K562 (cell line): Measurements from ENCODE around the gene SELENOO. TPM values are rescaled to one million over a fixed set of nuclear protein-coding genes. Genes with fewer than 3 reads are reported as not detected.

Experiments used
- ATAC-seq: fragments of 200-7000 bp; cut with Tn5 transposase; 3 replicates; pipeline ENCODE4 v1.9.1; 2020; ENCODE audit warnings: moderate library complexity
- BruUV-seq: library from RNA; stranded (reverse); fragments of 400-500 nt; replicated peaks from 2 replicates; lab custom pipeline; 2021; lab: Mats Ljungman, UMichigan
- CTCF ChIA-PET: fragments of 300-600 bp; formaldehyde crosslinking; extraction: SDS; loops from one replicate; lab custom pipeline; 2021; ENCODE audit warnings: low intra/inter-chr PET ratio; lab: Yijun Ruan, JAX
- POLR2A ChIA-PET: fragments of 300-600, 350-650 bp; sonication (Branson Sonifier 250); formaldehyde crosslinking; extraction: SDS; loops from one replicate; lab custom pipeline; 2021; ENCODE audit warnings: antibody characterized with exemption, inconsistent platforms; lab: Yijun Ruan, JAX
- DNase-seq, 4 experiments: peaks; one replicate each; pipeline versions ENCODE4 v3.0.0 to v3.0.0-alpha.2; 2011 to 2018; ENCODE audit warnings: low spot score in 3 of 4, mixed read lengths in 3 of 4; ENCODE audit errors: extremely low read depth in 1 of 4
- FAIRE-seq: peaks from 2 replicates; lab custom pipeline; 2011; peaks lifted over from hg19 to GRCh38; lab: Jason Lieb, UNC
- H2AFZ ChIP-seq: 2 replicates; pipeline ENCODE4 v1.6.0; 2011; ENCODE audit warnings: low read depth, low read length, control low read depth, inconsistent platforms
- H3K27ac ChIP-seq: fragments of 200-600 bp; 3 replicates; pipeline ENCODE4 v1.8.0; 2011; ENCODE audit warnings: low read depth, mild to moderate bottlenecking, control low read depth, inconsistent platforms, low read length, moderate library complexity, mixed read lengths; ENCODE audit errors: extremely low read depth
- H3K27me3 ChIP-seq, 2 experiments: fragments of 300-600 bp in 1 of 2; 2 replicates in 1 of 2; 3 replicates in 1 of 2; pipeline versions ENCODE4 v1.6.0 to v1.8.0; 2011; ENCODE audit warnings: inconsistent platforms in 2 of 2, low read length in 2 of 2, mild to moderate bottlenecking in 1 of 2, mixed read lengths in 1 of 2, moderate library complexity in 1 of 2; ENCODE audit not compliant: control insufficient read depth in 2 of 2, insufficient read depth in 2 of 2
- H3K36me3 ChIP-seq: fragments of 300-600 bp; 3 replicates; pipeline ENCODE4 v1.8.0; 2011; ENCODE audit warnings: mild to moderate bottlenecking, low read length, inconsistent platforms; ENCODE audit not compliant: control insufficient read depth, insufficient read depth
- H3K4me1 ChIP-seq, 2 experiments: fragments of 200-600 bp in 1 of 2; replicated peaks in 1 of 2; 2 replicates in 1 of 2; 3 replicates in 1 of 2; pipeline versions ENCODE4 v1.5.1 to v1.8.0; 2011; ENCODE audit warnings: inconsistent platforms in 2 of 2, low read length in 2 of 2, mild to moderate bottlenecking in 1 of 2, mixed read lengths in 1 of 2, moderate library complexity in 1 of 2; ENCODE audit not compliant: control insufficient read depth in 2 of 2, insufficient read depth in 2 of 2
- H3K4me2 ChIP-seq: 2 replicates; pipeline ENCODE4 v1.6.1; 2011; ENCODE audit warnings: low read length, control low read depth, inconsistent platforms, mixed read lengths; ENCODE audit not compliant: insufficient read depth
- H3K4me3 ChIP-seq: fragments of 200-600 bp; sonication (generic), shearing (Covaris generic); 2 replicates; pipeline ENCODE4 v1.5.1; 2016; ENCODE audit warnings: control low read depth, inconsistent platforms
- H3K79me2 ChIP-seq: fragments of 200-600 bp; 3 replicates; pipeline ENCODE4 v1.8.0; 2011; ENCODE audit warnings: low read length, inconsistent platforms; ENCODE audit not compliant: control insufficient read depth, insufficient read depth
- H3K9ac ChIP-seq, 2 experiments: 2 replicates each; pipeline versions ENCODE4 v1.6.0 to v1.6.1; 2011; ENCODE audit warnings: low read depth in 2 of 2, low read length in 2 of 2, control low read depth in 1 of 2, inconsistent platforms in 1 of 2, mild to moderate bottlenecking in 1 of 2, mixed read lengths in 1 of 2; ENCODE audit not compliant: insufficient read depth in 1 of 2
- H3K9me1 ChIP-seq: one replicate; pipeline ENCODE4 v1.6.0; 2011; ENCODE audit warnings: inconsistent platforms, mild to moderate bottlenecking, low read length, moderate library complexity; ENCODE audit not compliant: control insufficient read depth, insufficient read depth
- H3K9me3 ChIP-seq: replicated peaks from 2 replicates; pipeline ENCODE4 v1.5.1; 2011; ENCODE audit warnings: low read depth, low read length, inconsistent platforms; ENCODE audit not compliant: control insufficient read depth, insufficient read depth
- H4K20me1 ChIP-seq: replicated peaks from 2 replicates; pipeline ENCODE4 v1.6.1; 2011; ENCODE audit warnings: low read length, inconsistent platforms, mixed read lengths; ENCODE audit not compliant: control insufficient read depth, insufficient read depth
- ERF ChIP-seq: fragments of 450-650 bp; formaldehyde crosslinking; IDR thresholded peaks from 2 replicates; pipeline ENCODE4 v1.4.0; 2020; ENCODE audit warnings: mild to moderate bottlenecking, mixed read lengths
- KLF16 ChIP-seq: IDR thresholded peaks from 2 replicates; pipeline ENCODE4 v1.6.1; 2016; ENCODE audit warnings: antibody characterized with exemption
- NUFIP1 ChIP-seq: fragments of 450-650 bp; IDR thresholded peaks from 2 replicates; pipeline ENCODE4 v1.6.1; 2018; ENCODE audit not compliant: partially characterized antibody
- POLR2G ChIP-seq: fragments of 200-400 bp; formaldehyde crosslinking; IDR thresholded peaks from 2 replicates; pipeline ENCODE4 v1.6.1; 2017; ENCODE audit warnings: low read depth, mild to moderate bottlenecking, antibody characterized with exemption, low read length, moderate library complexity
- PTBP1 ChIP-seq: fragments of 200-400 bp; formaldehyde crosslinking; IDR thresholded peaks from 2 replicates; pipeline ENCODE4 v1.6.1; 2017; ENCODE audit warnings: low read depth, low read length
- ZBTB33 ChIP-seq: sonication (generic); formaldehyde crosslinking; IDR thresholded peaks from 2 replicates; pipeline ENCODE4 v1.8.1; 2023; ENCODE audit warnings: mild to moderate bottlenecking, missing genetic modification reagents
- WGBS: fragments of 100-300 bp; shearing (Covaris generic); methylation state at CpG from one replicate; pipeline ENCODE4 v1.1.6; 2016; ENCODE audit warnings: low coverage, mixed read lengths; ENCODE audit not compliant: insufficient coverage; ENCODE audit errors: missing lambda C conversion rate; 5-methylcytosine and 5-hydroxymethylcytosine counted together
- in situ Hi-C: fragments of 300-500 bp; cut with MboI; formaldehyde crosslinking; loops from 4 replicates; pipeline ENCODE4 v1.15.0; 2018; ENCODE audit warnings: inconsistent platforms, mixed read lengths
- intact Hi-C: fragments of 100-400 bp; cut with micrococcal nuclease; formaldehyde crosslinking; loops from 2 replicates; pipeline ENCODE4 v1.14.2; 2022
- polyA plus RNA-seq, 8 experiments: library from polyadenylated mRNA; depleted of rRNA in 4 of 8; stranded (reverse) in 5 of 8; unstranded in 3 of 8; fragments of >200 nt; fragmentation: Nextera tagmentation in 2 of 8; fragmentation: Illumina TruSeq in 1 of 8; extraction: Ambion mirVana in 2 of 8; extraction: Trizol in 1 of 8; gene quantifications; 2 replicates each; pipeline versions ENCODE4 v1.2.1 to v1.2.3, GENCODE V29; 2011 to 2014; ENCODE audit warnings: inconsistent platforms in 1 of 8, missing spikeins in 1 of 8
- total RNA-seq, 7 experiments: library from RNA; depleted of rRNA in 6 of 7; stranded (reverse); fragments of >200 nt in 6 of 7; fragmentation: Illumina TruSeq in 2 of 7; extraction: Trizol in 2 of 7; gene quantifications; 2 replicates each; pipeline versions ENCODE4 v1.2.1 to v1.2.3, GENCODE V29; 2011 to 2021; ENCODE audit warnings: low replicate concordance in 1 of 7
- TF ChIP-seq, protein P1 (sequence below), 2 experiments: fragments of 450-650 bp in 1 of 2; sonication (generic) in 1 of 2; formaldehyde crosslinking; conservative IDR thresholded peaks; 2 replicates each; pipeline versions ENCODE4 v1.4.0 to v1.8.1; 2020 to 2022; ENCODE audit warnings: mild to moderate bottlenecking in 1 of 2, missing genetic modification reagents in 1 of 2

SELENOO gene
- total and polyA plus RNA-seq, 9 of the 15 experiments (the other 6 are each of a cell fraction or from before 2014, with no cell fraction given): 0.37 to 24.9 (median 8.3) TPM

- no peak for DNase-seq
- POLR2A ChIA-PET: interaction anchor here (0.6 kb wide), 1 partner anchor 141 kb away, joined by 4 read pairs; no protein-coding TSS in a partner anchor
Observed at GRCh38 chr22:50253941-50254340, 53.1 kb downstream of the SELENOO start.

DNA sequence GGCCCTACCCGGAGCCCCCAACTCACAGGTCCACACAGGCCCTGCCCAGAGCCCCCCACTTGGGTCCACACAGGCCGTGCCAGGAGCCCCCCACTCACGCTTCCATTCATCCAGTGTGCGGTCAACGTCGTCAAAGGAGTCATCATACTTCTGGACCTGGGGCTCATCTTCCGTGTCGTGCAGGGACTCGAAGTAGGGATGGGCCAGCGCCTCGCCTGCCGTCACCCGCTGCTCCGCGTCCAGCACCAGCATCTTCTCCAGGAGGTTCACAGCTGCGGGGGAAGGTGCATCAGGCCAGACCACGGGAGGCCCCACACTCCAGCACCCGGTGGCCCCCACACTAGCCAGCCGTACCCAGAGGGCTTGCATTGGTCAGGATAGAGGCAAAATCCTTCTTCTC is 54.3 kb downstream of the SELENOO start:
- in situ Hi-C loops: no loop called here

More at GRCh38 chr22:50253941-50254340, 53.1 kb downstream of the SELENOO start:
- CTCF ChIA-PET: no interaction called here
- H3K9me1 ChIP-seq: no peaks in the 10 kb centered on the region
- no peaks in the 10 kb centered on the region for H4K20me1 ChIP-seq
- H3K9me3 ChIP-seq: no peaks in the 10 kb centered on the region
- no peak for TF ChIP-seq NUFIP1
- no peak for TF ChIP-seq ERF (CRISPR knock-in tag)
- TF ChIP-seq, protein P1, sequence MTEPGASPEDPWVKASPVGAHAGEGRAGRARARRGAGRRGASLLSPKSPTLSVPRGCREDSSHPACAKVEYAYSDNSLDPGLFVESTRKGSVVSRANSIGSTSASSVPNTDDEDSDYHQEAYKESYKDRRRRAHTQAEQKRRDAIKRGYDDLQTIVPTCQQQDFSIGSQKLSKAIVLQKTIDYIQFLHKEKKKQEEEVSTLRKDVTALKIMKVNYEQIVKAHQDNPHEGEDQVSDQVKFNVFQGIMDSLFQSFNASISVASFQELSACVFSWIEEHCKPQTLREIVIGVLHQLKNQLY (CRISPR knock-in tag; conservative IDR thresholded peaks at IDR 0.05): no peak
- H3K36me3 ChIP-seq: peaks cover 64% of the 10 kb centered on the region; the same call in 1 of the 3 replicates
- BruUV-seq: no TSS peak
- peaks cover 22% of the 10 kb centered on the region for H3K79me2 ChIP-seq
- H3K4me3 ChIP-seq: no peak overlapping the region
- no peak overlapping the region for H2AFZ ChIP-seq
- FAIRE-seq: no peak
- no peak overlapping the region for H3K27ac ChIP-seq
- H3K4me2 ChIP-seq: no peak overlapping the region
- peaks cover 2 to 92% of the 10 kb centered on the region in 2 experiments; a peak in 4 of 5 replicates for H3K4me1 ChIP-seq
- ATAC-seq: no peak
- in situ Hi-C loops (no loop called here), intact Hi-C loops (no loop called here)
- no peaks in the 10 kb centered on the region for H3K27me3 ChIP-seq
- 75% methylated on average over 6 of the region's 8 CpGs for WGBS
- peak overlapping the region in 1 of 2 experiments; percentile 58; a peak in 1 of 4 replicates for H3K9ac ChIP-seq

More for the DNA sequence above, 54.3 kb downstream of the SELENOO start:
- no peak overlapping the region for H2AFZ ChIP-seq
- no peaks in the 10 kb centered on the region for H3K9me3 ChIP-seq
- intact Hi-C loops: no loop called here
- no peak overlapping the region for H3K4me2 ChIP-seq
- no peaks in the 10 kb centered on the region for H3K27me3 ChIP-seq
- no peaks in the 10 kb centered on the region for H4K20me1 ChIP-seq
- POLR2A ChIA-PET: no interaction called here
- H3K27ac ChIP-seq: no peak overlapping the region
- TF ChIP-seq KLF16: no peak
- TF ChIP-seq POLR2G: peak; percentile 4; the same call in 1 of the 2 replicates
- peak; percentile 19; the same call in 1 of the 2 replicates for TF ChIP-seq ZBTB33 (CRISPR knock-in tag)
- TF ChIP-seq PTBP1: no peak
- WGBS: 92% methylated on average over 14 of the region's 19 CpGs
- H3K36me3 ChIP-seq: peaks cover 60% of the 10 kb centered on the region; the same call in 1 of the 3 replicates
- no TSS peak for BruUV-seq
- no peak overlapping the region for H3K9ac ChIP-seq
- ATAC-seq (no peak), FAIRE-seq (no peak), DNase-seq (no peak)
- peaks cover 25% of the 10 kb centered on the region for H3K79me2 ChIP-seq
- H3K4me3 ChIP-seq: no peak overlapping the region
- H3K9me1 ChIP-seq: no peaks in the 10 kb centered on the region
- peaks cover 0 to 93% of the 10 kb centered on the region in 2 experiments; a peak in 4 of 5 replicates for H3K4me1 ChIP-seq
- CTCF ChIA-PET: no interaction called here
